ENCODE data around the gene RYR2.

DNA sequence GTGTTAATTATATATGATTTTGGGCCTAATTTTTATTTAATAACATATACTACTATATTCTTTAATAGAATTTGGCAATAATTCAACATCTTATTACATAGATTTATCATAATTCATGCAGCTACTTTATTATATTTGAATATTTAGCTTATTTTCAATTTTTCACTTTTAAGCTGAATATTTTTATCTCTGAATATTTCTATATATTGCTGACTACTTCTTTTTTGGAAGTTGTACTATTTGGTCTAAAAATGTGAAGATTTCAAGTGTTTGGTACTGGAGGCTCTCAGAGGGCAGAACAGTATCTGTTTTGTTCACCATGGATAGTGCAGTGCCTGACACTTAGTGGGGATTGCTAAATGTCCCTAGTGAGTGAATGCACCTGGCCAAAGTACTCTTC, 389.5 kb downstream of the RYR2 start:
- no peak for TF ChIP-seq POLR2AphosphoS5 (IDR thresholded peaks at IDR 0.05; ENCODE audit: low read depth, low read length)
- no peak for TF ChIP-seq POLR2A (IDR thresholded peaks at IDR 0.05; ENCODE audit: low read depth, low read length)
- TF ChIP-seq TAF1 (IDR thresholded peaks at IDR 0.05; ENCODE audit: borderline replicate concordance, low read depth, low read length) = no peak
